GM13976 (cell line): Measurements from ENCODE around the gene THAP12.
"Not testable (repeated sequence)": the region's sequence is repeated elsewhere in the genome, so short reads cannot be mapped to it uniquely, and the experiment has no call there.

Source experiments
- DNase-seq: peaks from one replicate; pipeline ENCODE4 v3.0.0; 2012; ENCODE audit warnings: low spot score
- in situ Hi-C: fragments of 300-500 bp; cut with MboI; formaldehyde crosslinking; loops from one replicate; pipeline ENCODE4 v1.12.0; 2022; ENCODE audit warnings: low sequenced_read_pairs, mixed read lengths, inconsistent platforms; ENCODE audit not compliant: unreplicated experiment
- TF ChIP-seq, protein P1 (sequence below): IDR thresholded peaks from 2 replicates; pipeline ENCODE4 v1.5.1; 2012; ENCODE audit warnings: borderline replicate concordance, mild to moderate bottlenecking; ENCODE audit not compliant: insufficient read depth; ENCODE audit errors: extremely low read depth, missing control alignments, control extremely low read depth

THAP12 gene

DNA sequence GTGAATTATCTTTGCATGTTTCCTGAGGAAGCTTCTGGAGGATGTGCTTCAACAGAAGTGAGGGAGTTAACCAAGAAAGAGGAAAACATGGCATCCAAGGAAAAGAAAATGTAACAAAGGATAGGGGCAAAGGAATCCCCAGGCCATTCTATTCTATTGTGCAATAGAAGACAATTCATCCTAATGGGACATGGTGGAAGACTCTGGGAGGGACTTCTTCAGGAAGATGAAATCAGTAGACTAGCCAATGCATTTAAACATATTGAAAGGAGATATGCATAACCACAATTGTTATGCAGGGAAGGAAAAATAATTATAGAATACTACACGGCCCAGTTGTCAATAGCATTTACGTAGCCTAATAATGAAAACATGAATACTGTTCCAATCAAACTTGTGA is 55.7 kb downstream of the THAP12 start:
- DNase-seq: no peak
- TF ChIP-seq, protein P1, sequence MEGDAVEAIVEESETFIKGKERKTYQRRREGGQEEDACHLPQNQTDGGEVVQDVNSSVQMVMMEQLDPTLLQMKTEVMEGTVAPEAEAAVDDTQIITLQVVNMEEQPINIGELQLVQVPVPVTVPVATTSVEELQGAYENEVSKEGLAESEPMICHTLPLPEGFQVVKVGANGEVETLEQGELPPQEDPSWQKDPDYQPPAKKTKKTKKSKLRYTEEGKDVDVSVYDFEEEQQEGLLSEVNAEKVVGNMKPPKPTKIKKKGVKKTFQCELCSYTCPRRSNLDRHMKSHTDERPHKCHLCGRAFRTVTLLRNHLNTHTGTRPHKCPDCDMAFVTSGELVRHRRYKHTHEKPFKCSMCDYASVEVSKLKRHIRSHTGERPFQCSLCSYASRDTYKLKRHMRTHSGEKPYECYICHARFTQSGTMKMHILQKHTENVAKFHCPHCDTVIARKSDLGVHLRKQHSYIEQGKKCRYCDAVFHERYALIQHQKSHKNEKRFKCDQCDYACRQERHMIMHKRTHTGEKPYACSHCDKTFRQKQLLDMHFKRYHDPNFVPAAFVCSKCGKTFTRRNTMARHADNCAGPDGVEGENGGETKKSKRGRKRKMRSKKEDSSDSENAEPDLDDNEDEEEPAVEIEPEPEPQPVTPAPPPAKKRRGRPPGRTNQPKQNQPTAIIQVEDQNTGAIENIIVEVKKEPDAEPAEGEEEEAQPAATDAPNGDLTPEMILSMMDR: no peak
- in situ Hi-C loops: no loop called here

DNA sequence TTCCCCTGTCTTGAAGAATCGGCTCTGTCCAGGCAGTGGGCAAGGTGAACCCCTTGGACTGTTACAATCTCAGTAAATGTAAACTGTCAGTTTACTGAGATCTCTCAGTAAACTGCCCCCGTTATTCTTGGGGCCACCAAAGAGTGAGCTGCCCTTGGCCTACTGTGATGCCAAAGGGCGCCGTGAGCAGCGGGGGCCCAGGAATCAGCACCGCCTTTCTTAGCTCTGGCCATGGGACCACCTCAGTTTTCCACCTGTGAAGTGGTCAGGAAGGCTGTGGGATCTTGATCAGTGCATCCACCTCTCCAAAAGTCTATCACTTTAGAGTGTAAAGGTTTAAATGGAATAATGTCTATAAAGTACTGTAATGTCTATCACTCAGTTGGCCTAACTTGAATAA is 57.1 kb downstream of the THAP12 start:
- DNase-seq: no peak
- TF ChIP-seq, protein P1: no peak
- in situ Hi-C loops: no loop called here

DNA sequence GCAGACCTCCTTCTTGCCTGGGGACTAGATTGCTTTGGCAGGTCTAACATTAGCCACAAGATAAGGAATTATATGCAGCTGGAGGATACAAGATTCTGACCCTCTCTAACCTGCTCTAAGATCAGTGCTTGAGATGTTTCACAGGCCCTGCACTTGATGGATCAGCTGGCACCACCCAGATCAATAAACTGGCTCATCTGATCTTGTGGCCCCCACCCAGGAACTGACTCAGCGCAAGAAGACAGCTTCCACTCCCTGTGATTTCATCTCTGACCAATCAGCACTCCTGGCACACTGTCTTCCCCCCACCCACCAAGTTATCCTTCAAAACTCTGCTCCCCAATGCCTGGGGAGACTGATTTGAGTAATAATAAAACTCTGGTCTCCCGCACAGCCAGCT is 57.6 kb downstream of the THAP12 start:
- in situ Hi-C loops: not testable (repeated sequence)

DNA sequence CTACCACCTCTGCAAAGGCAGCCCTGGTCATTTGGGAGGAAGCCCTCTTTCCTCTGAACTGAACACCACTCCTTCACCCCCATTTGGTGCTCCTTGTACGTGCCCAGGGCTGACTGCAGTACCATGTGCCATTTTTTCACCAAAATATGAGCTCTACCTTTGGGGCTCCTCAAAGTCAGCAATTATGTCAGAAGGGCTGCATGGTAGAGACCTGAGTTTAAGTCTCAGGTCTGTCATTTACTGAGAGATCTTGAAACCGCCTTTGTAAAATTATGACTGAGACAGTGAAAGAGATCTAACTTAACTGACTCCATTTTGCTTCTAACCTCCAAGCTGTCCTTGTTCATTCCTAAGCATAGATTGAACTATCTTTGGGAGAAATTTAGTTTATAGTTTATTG is 58.0 kb downstream of the THAP12 start:
- in situ Hi-C loops: no loop called here
- TF ChIP-seq, protein P1: no peak
- no peak for DNase-seq

More for the DNA sequence above, 57.6 kb downstream of the THAP12 start:
- not testable (repeated sequence) for DNase-seq

DNA sequence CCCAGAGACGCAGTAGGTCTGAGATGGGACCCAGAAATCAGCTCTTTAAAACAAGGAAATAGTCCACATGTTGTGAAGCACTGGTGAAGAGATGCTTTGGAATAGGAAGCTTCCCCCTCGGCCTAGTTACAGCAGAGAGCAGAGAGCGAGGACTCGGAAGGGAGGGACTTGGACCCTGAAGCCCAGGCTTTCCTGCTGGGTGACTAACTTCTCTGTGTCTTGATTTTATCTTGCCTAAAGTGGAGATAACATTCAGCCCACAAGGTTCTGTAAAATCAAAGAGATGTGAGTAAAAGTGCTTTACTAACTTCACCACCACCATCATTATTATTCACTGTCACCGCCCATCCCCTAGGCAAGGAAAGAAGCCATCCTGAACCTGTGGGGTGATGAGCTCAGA is 58.4 kb downstream of the THAP12 start:
- no peak for DNase-seq
- TF ChIP-seq, protein P1: no peak
- in situ Hi-C loops: no loop called here

DNA sequence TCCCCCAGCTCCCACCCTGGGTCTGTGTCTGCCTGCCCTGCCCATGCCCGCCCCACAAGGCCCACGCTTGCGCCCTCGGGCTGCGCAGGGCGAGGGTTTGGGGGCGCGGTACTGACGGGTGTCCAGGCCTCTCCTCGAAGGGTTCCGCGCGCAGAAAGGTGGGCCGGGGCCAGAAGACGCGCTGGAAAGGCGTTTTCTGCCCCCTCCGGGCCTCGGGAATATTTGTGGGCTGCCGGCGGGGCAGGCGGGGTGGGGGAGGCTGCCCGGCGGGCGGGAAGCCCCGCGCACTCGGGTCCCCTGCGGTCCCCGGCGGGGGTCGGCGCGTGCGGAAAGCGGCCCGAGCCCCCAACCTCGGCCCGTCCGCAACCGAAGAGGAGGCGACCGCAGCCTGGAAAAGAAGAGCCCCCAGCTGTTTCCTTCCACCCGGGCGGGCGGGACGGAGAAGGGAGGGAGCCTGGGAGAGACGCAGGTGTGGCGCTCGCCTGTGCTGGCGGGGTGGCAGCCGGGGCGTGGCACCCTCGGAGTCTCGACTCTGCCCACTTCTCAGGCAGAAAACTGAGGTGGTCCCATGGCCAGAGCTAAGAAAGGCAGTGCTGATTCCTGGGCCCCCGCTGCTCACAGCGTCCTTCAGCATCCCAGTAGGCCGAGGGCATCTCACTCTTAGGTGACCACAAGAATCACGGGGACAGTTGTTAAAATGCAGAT is 59.0 kb downstream of the THAP12 start:
- in situ Hi-C loops: no loop called here
- DNase-seq: no peak
- TF ChIP-seq, protein P1: no peak

DNA sequence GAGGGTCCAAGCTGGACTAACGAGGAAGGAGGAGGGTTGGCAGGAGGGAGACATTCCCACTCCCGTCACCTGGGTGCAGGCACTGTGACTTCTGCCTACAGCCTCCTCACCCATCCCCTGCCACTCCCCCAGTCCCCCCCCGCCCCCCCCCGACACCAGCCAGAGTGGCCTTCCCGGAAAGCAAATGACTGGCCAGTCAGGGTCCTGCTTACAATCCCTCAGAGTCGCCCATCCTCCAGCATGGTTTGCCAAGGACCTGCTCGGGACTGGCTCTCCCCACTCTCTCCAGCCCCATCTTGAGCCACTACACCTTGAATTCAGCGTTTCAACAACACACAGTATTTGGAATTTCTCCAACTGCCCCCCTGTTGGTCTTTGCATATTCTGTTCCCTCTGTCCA is 59.6 kb downstream of the THAP12 start:
- in situ Hi-C loops: no loop called here
- TF ChIP-seq, protein P1: no peak
- no peak for DNase-seq
